Measurements from ENCODE around the gene CDC42SE1.

GRCh38 chr1:151013518-151013917 lies 45.9 kb downstream of the CDC42SE1 start:
- TF ChIP-seq CTCF (IDR thresholded peaks at IDR 0.05; ENCODE audit: low read length) = no peak
- TF ChIP-seq EZH2 (IDR thresholded peaks at IDR 0.05; ENCODE audit: borderline replicate concordance, low read length) = no peak
